ENCODE results near the gene HCFC2.

The HCFC2 gene

DNA sequence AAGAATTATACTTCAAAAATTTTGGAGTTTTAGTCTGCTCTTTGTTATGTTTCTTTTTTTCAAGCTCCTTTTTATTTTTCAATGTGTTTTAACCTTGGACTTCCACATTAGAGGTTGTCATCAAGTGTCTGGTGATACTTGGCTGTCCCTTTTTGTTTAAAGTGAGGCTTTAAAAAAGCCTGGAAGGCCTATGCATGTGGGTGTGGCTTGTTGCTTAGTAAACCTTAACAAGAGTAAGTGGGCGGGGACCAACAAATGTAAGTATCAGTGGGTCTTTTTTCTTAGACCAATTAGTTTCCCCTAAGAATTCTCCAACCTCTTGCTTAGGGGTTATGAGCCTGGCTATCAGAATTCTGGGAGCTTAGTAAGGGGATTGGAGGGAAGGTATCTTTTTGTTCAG, 26.4 kb downstream of the HCFC2 start:
- H3K4me3 ChIP-seq (ENCODE audit: low read depth in 1 of 2, low read length in 2 of 2): no peak overlapping the region
- H3K9ac ChIP-seq (ENCODE audit: low read depth, low read length): no peak overlapping the region
- TF ChIP-seq, protein P1, sequence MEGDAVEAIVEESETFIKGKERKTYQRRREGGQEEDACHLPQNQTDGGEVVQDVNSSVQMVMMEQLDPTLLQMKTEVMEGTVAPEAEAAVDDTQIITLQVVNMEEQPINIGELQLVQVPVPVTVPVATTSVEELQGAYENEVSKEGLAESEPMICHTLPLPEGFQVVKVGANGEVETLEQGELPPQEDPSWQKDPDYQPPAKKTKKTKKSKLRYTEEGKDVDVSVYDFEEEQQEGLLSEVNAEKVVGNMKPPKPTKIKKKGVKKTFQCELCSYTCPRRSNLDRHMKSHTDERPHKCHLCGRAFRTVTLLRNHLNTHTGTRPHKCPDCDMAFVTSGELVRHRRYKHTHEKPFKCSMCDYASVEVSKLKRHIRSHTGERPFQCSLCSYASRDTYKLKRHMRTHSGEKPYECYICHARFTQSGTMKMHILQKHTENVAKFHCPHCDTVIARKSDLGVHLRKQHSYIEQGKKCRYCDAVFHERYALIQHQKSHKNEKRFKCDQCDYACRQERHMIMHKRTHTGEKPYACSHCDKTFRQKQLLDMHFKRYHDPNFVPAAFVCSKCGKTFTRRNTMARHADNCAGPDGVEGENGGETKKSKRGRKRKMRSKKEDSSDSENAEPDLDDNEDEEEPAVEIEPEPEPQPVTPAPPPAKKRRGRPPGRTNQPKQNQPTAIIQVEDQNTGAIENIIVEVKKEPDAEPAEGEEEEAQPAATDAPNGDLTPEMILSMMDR (IDR thresholded peaks at IDR 0.05; ENCODE audit: borderline replicate concordance, extremely low read depth, low read length, poor library complexity, severe bottlenecking): no peak
- TF ChIP-seq EZH2 (IDR thresholded peaks at IDR 0.05; ENCODE audit: borderline replicate concordance, low read depth, low read length, severe bottlenecking): no peak
- no peaks in the 10 kb centered on the region for H3K4me1 ChIP-seq (ENCODE audit: insufficient read depth, low read length)
- no peak overlapping the region for H3K4me2 ChIP-seq (ENCODE audit: insufficient read depth, low read length)
- H3K9me3 ChIP-seq (ENCODE audit: insufficient read depth, low read length, severe bottlenecking): no peaks in the 10 kb centered on the region
- no peak overlapping the region for H2AFZ ChIP-seq (ENCODE audit: low read depth, low read length)
- no peaks in the 10 kb centered on the region for H4K20me1 ChIP-seq (ENCODE audit: insufficient read depth, low read length)
- no peaks in the 10 kb centered on the region for H3K79me2 ChIP-seq (ENCODE audit: insufficient read depth, low read length)
- H3K27ac ChIP-seq (ENCODE audit: low read length): no peak overlapping the region
- no peak for ATAC-seq (ENCODE audit: insufficient read depth, low read depth)
- no peaks in the 10 kb centered on the region for H3K27me3 ChIP-seq (ENCODE audit: insufficient read depth, low read length, poor library complexity)
- DNase-seq: no peak
- H3K36me3 ChIP-seq (ENCODE audit: insufficient read depth, low read length): peaks cover 64% of the 10 kb centered on the region

DNA sequence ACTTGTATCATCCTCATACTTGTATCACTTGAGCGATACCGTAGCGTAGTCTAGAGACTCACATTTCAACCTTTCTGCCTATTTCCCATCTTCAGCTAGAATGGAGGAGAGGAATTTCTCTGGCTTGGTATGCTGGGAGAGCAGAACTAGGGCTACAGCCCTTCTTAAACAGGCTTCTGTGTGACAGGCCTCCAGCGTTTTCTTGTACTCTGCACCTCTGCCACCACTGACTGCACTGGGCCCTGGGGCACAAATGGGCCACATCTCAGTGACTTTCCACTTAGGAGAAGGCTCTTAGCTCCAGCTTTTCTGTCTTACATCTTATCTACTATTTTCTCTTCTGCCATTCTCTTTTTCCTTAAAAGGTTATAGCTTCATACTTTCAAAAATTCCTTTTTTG, 26.8 kb downstream of the HCFC2 start:
- no peak overlapping the region for H3K4me2 ChIP-seq (ENCODE audit: insufficient read depth, low read length)
- no peak for ATAC-seq (ENCODE audit: insufficient read depth, low read depth)

GRCh38 chr12:104094284-104094683, 30.0 kb downstream of the HCFC2 start:
- TF ChIP-seq, protein P1 (IDR thresholded peaks at IDR 0.05; ENCODE audit: borderline replicate concordance, extremely low read depth, low read length, poor library complexity, severe bottlenecking): no peak
- no peak for TF ChIP-seq EZH2 (IDR thresholded peaks at IDR 0.05; ENCODE audit: borderline replicate concordance, low read depth, low read length, severe bottlenecking)
- Histone ChIP-seq H3K27ac (ENCODE audit: low read length) (no peak overlapping the region), H3K36me3 (ENCODE audit: insufficient read depth, low read length) (peaks cover 66% of the 10 kb centered on the region), H3K4me3 (ENCODE audit: low read depth in 1 of 2, low read length in 2 of 2) (no peak overlapping the region), H3K79me2 (ENCODE audit: insufficient read depth, low read length) (no peaks in the 10 kb centered on the region), H3K9ac (ENCODE audit: low read depth, low read length) (no peak overlapping the region), H3K4me2 (ENCODE audit: insufficient read depth, low read length) (no peak overlapping the region), H2AFZ (ENCODE audit: low read depth, low read length) (no peak overlapping the region), H3K9me3 (ENCODE audit: insufficient read depth, low read length, severe bottlenecking) (no peaks in the 10 kb centered on the region), H3K27me3 (ENCODE audit: insufficient read depth, low read length, poor library complexity) (no peaks in the 10 kb centered on the region), H4K20me1 (ENCODE audit: insufficient read depth, low read length) (no peaks in the 10 kb centered on the region), H3K4me1 (ENCODE audit: insufficient read depth, low read length) (no peaks in the 10 kb centered on the region)
- ATAC-seq (ENCODE audit: insufficient read depth, low read depth) (no peak), DNase-seq (no peak)

More for the DNA sequence above, 26.8 kb downstream of the HCFC2 start:
- H3K36me3 ChIP-seq (ENCODE audit: insufficient read depth, low read length): peaks cover 60% of the 10 kb centered on the region
- no peak for TF ChIP-seq EZH2 (IDR thresholded peaks at IDR 0.05; ENCODE audit: borderline replicate concordance, low read depth, low read length, severe bottlenecking)
- TF ChIP-seq, protein P1 (IDR thresholded peaks at IDR 0.05; ENCODE audit: borderline replicate concordance, extremely low read depth, low read length, poor library complexity, severe bottlenecking): no peak
- DNase-seq: no peak
- no peaks in the 10 kb centered on the region for H4K20me1 ChIP-seq (ENCODE audit: insufficient read depth, low read length)
- H3K9ac ChIP-seq (ENCODE audit: low read depth, low read length): no peak overlapping the region
- no peaks in the 10 kb centered on the region for H3K9me3 ChIP-seq (ENCODE audit: insufficient read depth, low read length, severe bottlenecking)
- no peaks in the 10 kb centered on the region for H3K4me1 ChIP-seq (ENCODE audit: insufficient read depth, low read length)
- no peaks in the 10 kb centered on the region for H3K79me2 ChIP-seq (ENCODE audit: insufficient read depth, low read length)
- no peaks in the 10 kb centered on the region for H3K27me3 ChIP-seq (ENCODE audit: insufficient read depth, low read length, poor library complexity)
- no peak overlapping the region for H3K27ac ChIP-seq (ENCODE audit: low read length)
- H2AFZ ChIP-seq (ENCODE audit: low read depth, low read length): no peak overlapping the region
- H3K4me3 ChIP-seq (ENCODE audit: low read depth in 1 of 2, low read length in 2 of 2): no peak overlapping the region

DNA sequence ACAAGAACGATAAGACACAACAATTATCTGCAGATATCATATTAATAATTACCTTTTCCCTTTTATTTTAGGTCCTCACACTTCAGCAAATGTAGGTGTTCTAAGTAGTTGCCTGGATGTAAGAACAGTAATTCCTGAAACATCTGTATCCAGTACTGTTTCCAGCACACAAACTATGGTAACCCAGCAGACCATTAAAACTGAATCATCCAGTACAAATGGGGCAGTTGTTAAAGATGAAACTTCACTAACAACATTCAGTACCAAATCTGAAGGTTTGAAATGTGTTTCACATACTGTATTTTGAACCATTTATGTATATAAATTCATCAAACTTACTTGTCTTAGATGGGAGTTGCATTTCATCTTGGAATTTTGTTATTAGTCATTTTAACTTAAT, 31.0 kb downstream of the HCFC2 start:
- Histone ChIP-seq H3K79me2 (ENCODE audit: insufficient read depth, low read length) (no peaks in the 10 kb centered on the region), H3K27me3 (ENCODE audit: insufficient read depth, low read length, poor library complexity) (no peaks in the 10 kb centered on the region), H3K4me2 (ENCODE audit: insufficient read depth, low read length) (no peak overlapping the region), H3K4me3 (ENCODE audit: low read depth in 1 of 2, low read length in 2 of 2) (no peak overlapping the region), H3K4me1 (ENCODE audit: insufficient read depth, low read length) (no peaks in the 10 kb centered on the region), H3K36me3 (ENCODE audit: insufficient read depth, low read length) (peaks cover 68% of the 10 kb centered on the region), H4K20me1 (ENCODE audit: insufficient read depth, low read length) (no peaks in the 10 kb centered on the region), H3K9ac (ENCODE audit: low read depth, low read length) (no peak overlapping the region), H3K9me3 (ENCODE audit: insufficient read depth, low read length, severe bottlenecking) (no peaks in the 10 kb centered on the region), H3K27ac (ENCODE audit: low read length) (no peak overlapping the region), H2AFZ (ENCODE audit: low read depth, low read length) (no peak overlapping the region)
- DNase-seq (no peak), ATAC-seq (ENCODE audit: insufficient read depth, low read depth) (no peak)
- TF ChIP-seq EZH2 (IDR thresholded peaks at IDR 0.05; ENCODE audit: borderline replicate concordance, low read depth, low read length, severe bottlenecking): no peak
- TF ChIP-seq, protein P1 (IDR thresholded peaks at IDR 0.05; ENCODE audit: borderline replicate concordance, extremely low read depth, low read length, poor library complexity, severe bottlenecking): no peak
